ENCODE data around the gene CCDC178. TPM values are rescaled to one million over a fixed set of nuclear protein-coding genes. Genes with fewer than 3 reads are reported as not detected.
"Not testable (repeated sequence)": the region's sequence is repeated elsewhere in the genome, so short reads cannot be mapped to it uniquely, and the experiment has no call there.

The CCDC178 gene
- total RNA-seq, 2 donors from 2014 or later, result 0.33 to 9.9 TPM

DNA sequence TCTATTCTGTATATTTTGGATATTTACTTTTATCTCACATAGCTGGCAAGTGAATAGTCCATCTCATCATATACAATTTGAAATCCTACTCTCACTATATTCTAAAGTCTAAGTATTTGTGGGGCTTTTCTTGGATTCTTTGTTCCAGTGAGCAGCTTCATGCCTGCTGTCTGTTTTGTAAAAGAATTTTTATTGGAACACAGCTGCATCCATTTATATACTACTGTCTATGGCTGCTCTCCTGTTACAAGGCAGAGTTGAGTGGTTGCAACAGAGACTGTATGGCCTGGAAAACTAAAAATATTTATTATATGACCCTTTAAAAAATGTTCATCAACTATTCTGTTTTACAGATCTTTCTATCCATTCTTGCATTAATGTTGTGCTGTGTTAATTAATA lies 474.4 kb downstream of the CCDC178 start:
- TF ChIP-seq POLR2A (IDR thresholded peaks at IDR 0.05), result no peak
- no peak for TF ChIP-seq CTCF (IDR thresholded peaks at IDR 0.05)
- DNase-seq (no peak), ATAC-seq (no peak)
- H3K36me3 ChIP-seq (replicated peaks in 1 of 2; ENCODE audit: insufficient read depth in 1 of 2, low read depth in 2 of 2), result no peaks in the 10 kb centered on the region
- no peaks in the 10 kb centered on the region for H3K4me1 ChIP-seq
- intact Hi-C loops (cut with DNase I), result no loop called here
- H3K4me3 ChIP-seq, result no peak overlapping the region
- H3K9me3 ChIP-seq, result no peaks in the 10 kb centered on the region
- no peaks in the 10 kb centered on the region for H3K27me3 ChIP-seq
- H3K27ac ChIP-seq, result no peak overlapping the region

DNA sequence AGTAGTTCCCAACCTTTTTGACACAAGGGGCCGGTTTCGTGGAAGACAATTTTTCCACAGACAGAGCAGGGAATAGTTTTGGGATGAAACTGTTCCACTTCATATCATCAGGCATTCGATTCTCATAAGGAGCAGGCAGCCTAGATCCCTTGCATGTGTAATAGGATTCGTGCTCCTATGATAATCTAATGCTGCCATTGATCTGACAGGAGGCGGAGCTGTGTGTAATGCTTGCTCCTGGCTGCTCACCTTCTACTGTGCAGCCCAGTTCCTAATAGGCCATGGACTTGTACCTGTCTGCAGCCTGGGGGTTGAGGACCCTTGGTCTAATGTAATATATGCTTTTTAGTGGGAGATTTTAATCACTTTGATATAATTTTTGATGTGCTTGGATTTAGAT lies 479.0 kb downstream of the CCDC178 start:
- ATAC-seq (no peak), DNase-seq (no peak)
- WGBS, 2 donors, result 55 to 73% methylated on average over 5 of the region's 5 CpGs
- Histone ChIP-seq H3K4me1 (no peaks in the 10 kb centered on the region), H3K9me3 (no peaks in the 10 kb centered on the region), H3K4me3 (no peak overlapping the region), H3K27me3 (no peaks in the 10 kb centered on the region), H3K27ac (no peak overlapping the region), H3K36me3 (replicated peaks in 1 of 2; ENCODE audit: insufficient read depth in 1 of 2, low read depth in 2 of 2) (no peaks in the 10 kb centered on the region)
- no peak for TF ChIP-seq POLR2A (IDR thresholded peaks at IDR 0.05)
- TF ChIP-seq CTCF (IDR thresholded peaks at IDR 0.05), result no peak
- intact Hi-C loops (cut with DNase I), result no loop called here

DNA sequence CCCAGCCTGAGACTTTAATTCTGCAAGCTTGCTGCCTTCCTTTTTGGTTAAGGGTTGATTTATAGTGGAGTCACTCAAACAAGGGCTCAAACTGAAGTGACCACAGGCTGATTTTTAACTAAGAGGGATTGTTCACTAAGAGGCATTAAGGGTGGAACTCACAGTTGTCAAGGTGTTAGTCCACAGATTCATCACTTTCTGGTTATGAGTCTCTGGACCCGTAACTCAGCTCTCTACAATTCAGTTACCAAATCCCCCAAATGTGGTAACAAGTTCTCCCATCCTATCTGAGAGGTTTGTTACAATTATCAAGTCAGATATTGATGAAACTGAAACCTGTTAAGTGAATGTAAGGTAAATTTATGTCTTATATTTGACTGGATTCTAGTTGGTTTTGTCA lies 481.8 kb downstream of the CCDC178 start:
- H3K27ac ChIP-seq, result no peak overlapping the region
- no peaks in the 10 kb centered on the region for H3K27me3 ChIP-seq
- no peak for DNase-seq
- no peaks in the 10 kb centered on the region for H3K4me1 ChIP-seq
- H3K4me3 ChIP-seq, result no peak overlapping the region
- 58 to 78% methylated on average over 1 of the region's 1 CpG for WGBS, 2 donors
- H3K36me3 ChIP-seq (replicated peaks in 1 of 2; ENCODE audit: insufficient read depth in 1 of 2, low read depth in 2 of 2), result no peaks in the 10 kb centered on the region
- no peak for ATAC-seq
- H3K9me3 ChIP-seq, result no peaks in the 10 kb centered on the region
- intact Hi-C loops (cut with DNase I), result no loop called here
- TF ChIP-seq CTCF (IDR thresholded peaks at IDR 0.05) (no peak), POLR2A (IDR thresholded peaks at IDR 0.05) (no peak)

- H3K36me3 ChIP-seq (replicated peaks in 1 of 2; ENCODE audit: insufficient read depth in 1 of 2, low read depth in 2 of 2), result no peaks in the 10 kb centered on the region
- H3K4me3 ChIP-seq, result no peak overlapping the region
- no peaks in the 10 kb centered on the region for H3K27me3 ChIP-seq
- intact Hi-C loops (cut with DNase I), result no loop called here
- WGBS, 2 donors, result 49 to 56% methylated on average over 3 of the region's 3 CpGs
- DNase-seq (peak in 2 of 4 donors; percentile 10 to 11), ATAC-seq (no peak)
- H3K27ac ChIP-seq, result no peak overlapping the region
- H3K4me1 ChIP-seq, result no peaks in the 10 kb centered on the region
- no peak for TF ChIP-seq POLR2A (IDR thresholded peaks at IDR 0.05)
- H3K9me3 ChIP-seq, result no peaks in the 10 kb centered on the region
Measured at GRCh38 chr18:32956591-32957315, 483.8 kb downstream of the CCDC178 start.

- H3K4me3 ChIP-seq; H3K4me1 ChIP-seq; H3K27ac ChIP-seq; ATAC-seq; H3K9me3 ChIP-seq; intact Hi-C loops (cut with DNase I); H3K27me3 ChIP-seq; DNase-seq; H3K36me3 ChIP-seq (replicated peaks in 1 of 2; ENCODE audit: insufficient read depth in 1 of 2, low read depth in 2 of 2): not testable (repeated sequence)
- WGBS, 2 donors, result 77 to 84% methylated on average over 2 of the region's 2 CpGs
Measured at GRCh38 chr18:32952318-32952717, 488.2 kb downstream of the CCDC178 start.

- 35% methylated on average over 5 of the region's 5 CpGs for WGBS, 2 donors
- DNase-seq (no peak), ATAC-seq (no peak)
- H3K27me3 ChIP-seq, result no peaks in the 10 kb centered on the region
- no peak overlapping the region for H3K27ac ChIP-seq
- no peak overlapping the region for H3K4me3 ChIP-seq
- H3K4me1 ChIP-seq, result no peaks in the 10 kb centered on the region
- intact Hi-C loops (cut with DNase I), result no loop called here
- H3K36me3 ChIP-seq (replicated peaks in 1 of 2; ENCODE audit: insufficient read depth in 1 of 2, low read depth in 2 of 2), result no peaks in the 10 kb centered on the region
- no peaks in the 10 kb centered on the region for H3K9me3 ChIP-seq
- TF ChIP-seq POLR2A (IDR thresholded peaks at IDR 0.05), result no peak
Measured at GRCh38 chr18:32937597-32937996, 502.9 kb downstream of the CCDC178 start.
